ENCODE results near the gene PRRT1. TPM values are rescaled to one million over a fixed set of nuclear protein-coding genes. Genes with fewer than 3 reads are reported as not detected.

The PRRT1 gene
- total RNA-seq, 1 donor from 2014 or later: 0.20 TPM

Small RNA genes lying within 50 kb of the gene (small RNA-seq; reads per million reads assigned to genes)
- gene AL662884.1 (ENCODE audit: low replicate concordance): not detected
- gene MIR6833 (ENCODE audit: low replicate concordance): not detected

Other genes with a start within 250 kb of the PRRT1 start
- 3.9 TPM for gene ZBTB12, start 249.9 kb downstream of the PRRT1 start, total RNA-seq
- 4.9 TPM for gene C2, start 224.2 kb downstream of the PRRT1 start, total RNA-seq
- gene CFB, start 205.8 kb downstream of the PRRT1 start, total RNA-seq: 2.2 TPM
- 46.1 TPM for gene NELFE, start 193.0 kb downstream of the PRRT1 start, total RNA-seq
- 23.3 TPM for gene SKIC2, start 192.8 kb downstream of the PRRT1 start, total RNA-seq
- gene DXO, start 179.8 kb downstream of the PRRT1 start, total RNA-seq: 5.8 TPM
- 5.8 TPM for gene C4A, start 169.9 kb downstream of the PRRT1 start, total RNA-seq
- 4.2 TPM for gene C4B, start 137.1 kb downstream of the PRRT1 start, total RNA-seq
- gene CYP21A2, start 113.5 kb downstream of the PRRT1 start, total RNA-seq: not detected
- gene TNXB, start 42.6 kb downstream of the PRRT1 start, total RNA-seq: 64.4 TPM
- 23.1 TPM for gene ATF6B, start 23.7 kb downstream of the PRRT1 start, total RNA-seq
- gene FKBPL, start 21.7 kb downstream of the PRRT1 start, total RNA-seq: 5.0 TPM
- 124 TPM for gene PPT2, start 2.2 kb upstream of the PRRT1 start, total RNA-seq
- 17.2 TPM for gene EGFL8, start 12.7 kb upstream of the PRRT1 start, total RNA-seq
- 13.6 TPM for gene AGPAT1, start 24.1 kb upstream of the PRRT1 start, total RNA-seq
- 28.5 TPM for gene RNF5, start 26.5 kb upstream of the PRRT1 start, total RNA-seq
- 2.7 TPM for gene AGER, start 32.3 kb upstream of the PRRT1 start, total RNA-seq
- gene PBX2, start 38.3 kb upstream of the PRRT1 start, total RNA-seq: 51.6 TPM
- 4.1 TPM for gene GPSM3, start 40.7 kb upstream of the PRRT1 start, total RNA-seq
- 8.1 TPM for gene NOTCH4, start 72.1 kb upstream of the PRRT1 start, total RNA-seq
- not detected for gene TSBP1, start 220.0 kb upstream of the PRRT1 start, total RNA-seq

Measured in skin of body (tissue), 2 donors.